ENCODE measurements around the gene USP21. TPM values are rescaled to one million over a fixed set of nuclear protein-coding genes. Genes with fewer than 3 reads are reported as not detected.

Gene USP21
- total RNA-seq, 4 donors from 2014 or later: 19.5 to 75.9 (median 35.3) TPM

DNA sequence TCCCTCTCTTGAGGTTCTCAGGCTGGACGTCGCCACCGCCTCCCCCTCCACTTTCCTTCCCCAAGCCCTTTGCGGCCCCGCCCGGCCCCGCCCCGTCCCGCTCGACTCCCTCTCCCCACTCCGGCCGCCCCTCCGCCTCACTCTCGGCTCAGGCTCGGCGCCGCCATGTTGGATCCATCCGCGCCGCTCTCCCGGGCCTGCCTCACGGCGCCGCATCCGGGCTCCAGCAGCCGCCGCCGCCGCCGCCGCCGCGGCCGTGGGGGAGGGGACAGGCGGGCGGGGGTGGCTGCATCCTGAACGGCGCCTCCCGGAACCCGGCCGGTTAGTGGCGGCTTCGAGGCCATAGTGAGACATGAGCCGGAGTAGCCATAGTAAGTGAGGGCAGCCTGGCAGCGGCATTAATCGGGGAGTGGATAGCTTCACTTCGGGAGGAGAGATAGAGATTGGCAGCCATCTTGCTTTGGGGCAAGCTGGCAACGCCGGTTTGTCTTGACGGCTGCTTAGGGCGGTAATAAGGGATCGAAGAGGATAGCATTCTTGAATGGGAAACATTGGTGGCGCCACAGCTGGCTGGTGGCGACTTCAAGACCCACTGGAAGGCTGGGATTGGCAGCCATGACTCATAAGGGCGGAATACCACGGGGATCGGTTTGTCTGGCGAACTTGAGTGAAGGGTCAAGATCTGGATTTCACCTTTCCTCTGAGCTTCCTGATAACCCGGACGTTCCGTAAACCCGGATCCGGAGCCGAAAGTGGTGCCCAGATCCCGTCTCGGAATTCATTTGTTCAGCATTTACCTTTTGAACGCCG lies 26.7 kb upstream of the USP21 start, which contains the start of gene DEDD:
Gene DEDD (minus strand): TSS at position 258 of the 810 bp plus-strand sequence. CDS start 8,205 bp downstream, outside the sequence.
- 0 to 1% methylated on average over 11 to 39 of the region's 68 CpGs for WGBS, 2 donors (ENCODE audit: low coverage in 1 of 2)
- Histone ChIP-seq H3K36me3 (peaks cover 0 to 15% (median 3%) of the 10 kb centered on the region in 4 donors), H3K4me3 (peak within 1 kb of the TSS; percentile 60 to 79 (median 74)), H3K9me3 (no peaks in the 10 kb centered on the region), H3K27me3 (no peaks in the 10 kb centered on the region), H3K4me1 (peaks cover 19 to 48% (median 28%) of the 10 kb centered on the region in 4 donors), H3K27ac (peak within 1 kb of the TSS; percentile 91 to 95 (median 94))
- intact Hi-C loops (cut with DNase I; ENCODE audit: low total_unique reads) (no loop called here), in situ Hi-C loops (cut with MboI; ENCODE audit: low pct_ligation_motif_present in 1 of 4, low pct_unique_long_range_greater_than_20kb in 1 of 4, low sequenced_read_pairs in 3 of 4) (no loop called here)
- TF ChIP-seq POLR2AphosphoS5 (IDR thresholded peaks at IDR 0.05) (peak; percentile 29 to 57 (median 54)), EP300 (IDR thresholded peaks at IDR 0.05; ENCODE audit: low read depth) (peak; percentile 48), POLR2A (IDR thresholded peaks at IDR 0.05) (peak; percentile 57)
- TF ChIP-seq, protein P1, sequence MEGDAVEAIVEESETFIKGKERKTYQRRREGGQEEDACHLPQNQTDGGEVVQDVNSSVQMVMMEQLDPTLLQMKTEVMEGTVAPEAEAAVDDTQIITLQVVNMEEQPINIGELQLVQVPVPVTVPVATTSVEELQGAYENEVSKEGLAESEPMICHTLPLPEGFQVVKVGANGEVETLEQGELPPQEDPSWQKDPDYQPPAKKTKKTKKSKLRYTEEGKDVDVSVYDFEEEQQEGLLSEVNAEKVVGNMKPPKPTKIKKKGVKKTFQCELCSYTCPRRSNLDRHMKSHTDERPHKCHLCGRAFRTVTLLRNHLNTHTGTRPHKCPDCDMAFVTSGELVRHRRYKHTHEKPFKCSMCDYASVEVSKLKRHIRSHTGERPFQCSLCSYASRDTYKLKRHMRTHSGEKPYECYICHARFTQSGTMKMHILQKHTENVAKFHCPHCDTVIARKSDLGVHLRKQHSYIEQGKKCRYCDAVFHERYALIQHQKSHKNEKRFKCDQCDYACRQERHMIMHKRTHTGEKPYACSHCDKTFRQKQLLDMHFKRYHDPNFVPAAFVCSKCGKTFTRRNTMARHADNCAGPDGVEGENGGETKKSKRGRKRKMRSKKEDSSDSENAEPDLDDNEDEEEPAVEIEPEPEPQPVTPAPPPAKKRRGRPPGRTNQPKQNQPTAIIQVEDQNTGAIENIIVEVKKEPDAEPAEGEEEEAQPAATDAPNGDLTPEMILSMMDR (IDR thresholded peaks at IDR 0.05): peak in 1 of 5 experiments; percentile 10
- DNase-seq: peak; percentile 94

DNA sequence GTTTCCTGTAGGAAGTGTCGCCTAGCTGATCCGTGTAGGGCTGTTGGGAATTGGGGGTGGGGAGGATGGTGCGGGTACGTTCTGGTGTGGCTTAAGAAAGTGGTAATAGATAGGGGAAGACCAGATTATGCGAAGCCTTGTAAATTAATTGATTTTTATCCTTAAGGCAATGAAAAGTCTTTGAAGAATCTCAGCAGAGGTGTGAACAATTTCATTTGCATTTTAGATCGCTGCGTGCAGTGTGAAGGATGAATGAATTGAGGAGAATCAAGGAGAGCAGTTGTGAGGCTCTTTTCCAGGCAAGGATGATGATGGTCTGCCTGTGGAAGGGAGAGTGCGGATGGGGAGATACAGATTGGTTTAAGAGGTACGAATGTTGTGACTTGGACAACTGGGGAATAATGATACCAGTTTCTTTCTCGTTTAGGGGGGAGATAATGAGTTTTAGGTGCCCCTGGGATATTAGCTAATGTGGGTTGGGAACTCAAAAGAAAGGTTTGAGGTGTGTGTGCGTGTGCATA lies 26.0 kb upstream of the USP21 start:
- peak overlapping the region; percentile 91 to 95 (median 94) for H3K27ac ChIP-seq
- no peak for DNase-seq
- 2 to 5% methylated on average over 9 to 11 of the region's 11 CpGs for WGBS, 2 donors (ENCODE audit: low coverage in 1 of 2)
- in situ Hi-C loops (cut with MboI; ENCODE audit: low pct_ligation_motif_present in 1 of 4, low pct_unique_long_range_greater_than_20kb in 1 of 4, low sequenced_read_pairs in 3 of 4) (no loop called here), intact Hi-C loops (cut with DNase I; ENCODE audit: low total_unique reads) (no loop called here)
- TF ChIP-seq EP300 (IDR thresholded peaks at IDR 0.05; ENCODE audit: low read depth) (no peak), POLR2A (IDR thresholded peaks at IDR 0.05) (no peak), POLR2AphosphoS5 (IDR thresholded peaks at IDR 0.05) (no peak)
- TF ChIP-seq, protein P1 (IDR thresholded peaks at IDR 0.05): no peak
- peak overlapping the region; percentile 60 to 79 (median 74) for H3K4me3 ChIP-seq
- H3K4me1 ChIP-seq: peaks cover 19 to 41% (median 28%) of the 10 kb centered on the region in 4 donors
- H3K36me3 ChIP-seq: peaks cover 0 to 9% (median 2%) of the 10 kb centered on the region in 4 donors
- H3K27me3 ChIP-seq: no peaks in the 10 kb centered on the region
- no peaks in the 10 kb centered on the region for H3K9me3 ChIP-seq

DNA sequence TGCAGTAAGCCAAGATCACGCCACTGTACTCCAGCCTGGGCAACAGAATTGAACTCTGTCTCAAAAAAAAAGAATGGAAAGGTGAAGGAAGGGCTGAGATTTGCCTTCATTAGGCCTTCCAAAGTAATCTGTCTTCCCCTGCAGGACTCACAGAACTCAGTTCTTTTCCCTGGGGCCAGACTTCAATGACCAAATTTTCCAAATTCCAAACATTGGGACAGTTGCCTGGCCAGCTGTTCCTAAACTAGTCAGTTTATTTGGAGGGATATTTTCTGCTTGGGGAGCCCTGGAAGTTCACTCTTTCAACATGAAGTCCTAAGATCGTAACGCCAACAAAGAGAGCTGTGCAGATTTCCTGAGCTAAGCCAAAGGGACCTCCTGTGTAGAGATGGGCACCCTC lies 21.4 kb upstream of the USP21 start:
- Histone ChIP-seq H3K4me3 (no peak overlapping the region), H3K4me1 (peaks cover 11 to 18% (median 16%) of the 10 kb centered on the region in 4 donors), H3K9me3 (no peaks in the 10 kb centered on the region), H3K36me3 (no peaks in the 10 kb centered on the region), H3K27ac (no peak overlapping the region), H3K27me3 (no peaks in the 10 kb centered on the region)
- in situ Hi-C loops (cut with MboI; ENCODE audit: low pct_ligation_motif_present in 1 of 4, low pct_unique_long_range_greater_than_20kb in 1 of 4, low sequenced_read_pairs in 3 of 4): no loop called here
- 76 to 81% methylated on average over 3 of the region's 3 CpGs for WGBS, 2 donors (ENCODE audit: low coverage in 1 of 2)
- TF ChIP-seq POLR2A (IDR thresholded peaks at IDR 0.05) (no peak), POLR2AphosphoS5 (IDR thresholded peaks at IDR 0.05) (no peak), EP300 (IDR thresholded peaks at IDR 0.05; ENCODE audit: low read depth) (no peak)
- TF ChIP-seq, protein P1 (IDR thresholded peaks at IDR 0.05): no peak
- no peak for DNase-seq
- intact Hi-C loops (cut with DNase I; ENCODE audit: low total_unique reads): no loop called here

DNA sequence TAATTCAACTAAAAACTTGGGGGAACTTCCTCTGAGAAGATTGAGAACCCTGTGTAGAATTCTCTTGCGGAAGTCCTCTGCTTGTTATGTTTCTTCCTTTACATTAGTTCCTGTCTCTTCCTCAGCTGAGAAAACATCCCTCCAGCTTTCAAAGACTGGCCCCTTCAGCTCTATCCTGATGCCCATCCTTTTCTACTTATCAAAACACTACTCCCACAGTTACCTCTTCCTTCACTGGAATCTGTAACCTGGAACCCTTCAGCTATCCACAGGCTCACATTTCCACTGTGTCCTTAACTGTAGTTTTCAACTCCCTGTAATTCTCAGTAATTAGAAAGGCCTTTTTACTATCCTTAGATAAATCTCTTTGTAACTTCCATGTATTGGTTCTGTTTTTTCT lies 20.9 kb upstream of the USP21 start:
- H3K4me3 ChIP-seq: no peak overlapping the region
- H3K36me3 ChIP-seq: no peaks in the 10 kb centered on the region
- no peaks in the 10 kb centered on the region for H3K9me3 ChIP-seq
- no peak for DNase-seq
- intact Hi-C loops (cut with DNase I; ENCODE audit: low total_unique reads): no loop called here
- peak overlapping the region in 1 of 4 donors; percentile 26 for H3K27ac ChIP-seq
- WGBS, 2 donors (ENCODE audit: low coverage in 1 of 2): 78 to 86% methylated on average over 1 of the region's 1 CpG
- no peaks in the 10 kb centered on the region for H3K27me3 ChIP-seq
- in situ Hi-C loops (cut with MboI; ENCODE audit: low pct_ligation_motif_present in 1 of 4, low pct_unique_long_range_greater_than_20kb in 1 of 4, low sequenced_read_pairs in 3 of 4): no loop called here
- H3K4me1 ChIP-seq: peaks cover 10 to 18% (median 16%) of the 10 kb centered on the region in 4 donors
- TF ChIP-seq POLR2AphosphoS5 (IDR thresholded peaks at IDR 0.05): no peak
- TF ChIP-seq EP300 (IDR thresholded peaks at IDR 0.05; ENCODE audit: low read depth): no peak
- TF ChIP-seq POLR2A (IDR thresholded peaks at IDR 0.05): no peak
- TF ChIP-seq, protein P1 (IDR thresholded peaks at IDR 0.05): no peak

Measured in transverse colon (tissue), 4 donors.